Measurements from ENCODE around the gene RIN2. TPM values are rescaled to one million over a fixed set of nuclear protein-coding genes. Genes with fewer than 3 reads are reported as not detected.

RIN2 gene
- total RNA-seq, 2 donors from 2014 or later = 82.0 to 105 TPM

DNA sequence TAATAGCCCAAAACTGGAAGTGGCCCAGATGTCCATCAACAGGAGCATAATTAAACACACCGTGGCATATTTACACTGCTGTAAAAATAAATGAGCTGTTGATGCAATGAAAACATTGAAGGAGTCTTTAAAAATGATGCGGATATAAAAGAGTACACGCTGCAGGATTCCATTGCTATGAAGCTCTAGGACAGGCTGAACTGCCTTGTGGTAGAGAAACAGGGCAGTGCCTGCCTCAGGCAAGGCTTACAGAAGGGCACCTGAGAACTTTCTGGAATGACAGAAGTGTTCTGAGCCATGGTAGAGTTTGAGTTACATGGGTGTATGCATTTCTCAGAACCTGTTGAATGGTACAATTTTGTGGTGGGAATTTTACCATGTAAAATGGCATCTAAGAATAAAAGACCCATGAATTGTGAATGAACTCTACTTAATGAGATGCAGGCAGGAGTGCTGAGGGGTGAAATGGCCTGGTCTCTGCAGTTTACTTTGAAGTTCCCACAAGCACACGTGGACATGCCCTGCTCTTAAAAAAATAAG, 45.3 kb upstream of the RIN2 start:
- no peaks in the 10 kb centered on the region for H3K36me3 ChIP-seq
- TF ChIP-seq, protein P1, sequence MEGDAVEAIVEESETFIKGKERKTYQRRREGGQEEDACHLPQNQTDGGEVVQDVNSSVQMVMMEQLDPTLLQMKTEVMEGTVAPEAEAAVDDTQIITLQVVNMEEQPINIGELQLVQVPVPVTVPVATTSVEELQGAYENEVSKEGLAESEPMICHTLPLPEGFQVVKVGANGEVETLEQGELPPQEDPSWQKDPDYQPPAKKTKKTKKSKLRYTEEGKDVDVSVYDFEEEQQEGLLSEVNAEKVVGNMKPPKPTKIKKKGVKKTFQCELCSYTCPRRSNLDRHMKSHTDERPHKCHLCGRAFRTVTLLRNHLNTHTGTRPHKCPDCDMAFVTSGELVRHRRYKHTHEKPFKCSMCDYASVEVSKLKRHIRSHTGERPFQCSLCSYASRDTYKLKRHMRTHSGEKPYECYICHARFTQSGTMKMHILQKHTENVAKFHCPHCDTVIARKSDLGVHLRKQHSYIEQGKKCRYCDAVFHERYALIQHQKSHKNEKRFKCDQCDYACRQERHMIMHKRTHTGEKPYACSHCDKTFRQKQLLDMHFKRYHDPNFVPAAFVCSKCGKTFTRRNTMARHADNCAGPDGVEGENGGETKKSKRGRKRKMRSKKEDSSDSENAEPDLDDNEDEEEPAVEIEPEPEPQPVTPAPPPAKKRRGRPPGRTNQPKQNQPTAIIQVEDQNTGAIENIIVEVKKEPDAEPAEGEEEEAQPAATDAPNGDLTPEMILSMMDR (IDR thresholded peaks at IDR 0.05) = no peak
- no peak overlapping the region for H3K4me3 ChIP-seq
- H3K9ac ChIP-seq (ENCODE audit: low read depth in 2 of 2, low read length in 2 of 2) = no peak overlapping the region
- intact Hi-C loops (cut with DNase I) = no loop called here
- no peak for DNase-seq
- H3K27ac ChIP-seq = no peak overlapping the region
- H3K9me3 ChIP-seq = no peaks in the 10 kb centered on the region
- peaks cover 9% of the 10 kb centered on the region for H3K4me1 ChIP-seq
- H3K27me3 ChIP-seq = no peaks in the 10 kb centered on the region

DNA sequence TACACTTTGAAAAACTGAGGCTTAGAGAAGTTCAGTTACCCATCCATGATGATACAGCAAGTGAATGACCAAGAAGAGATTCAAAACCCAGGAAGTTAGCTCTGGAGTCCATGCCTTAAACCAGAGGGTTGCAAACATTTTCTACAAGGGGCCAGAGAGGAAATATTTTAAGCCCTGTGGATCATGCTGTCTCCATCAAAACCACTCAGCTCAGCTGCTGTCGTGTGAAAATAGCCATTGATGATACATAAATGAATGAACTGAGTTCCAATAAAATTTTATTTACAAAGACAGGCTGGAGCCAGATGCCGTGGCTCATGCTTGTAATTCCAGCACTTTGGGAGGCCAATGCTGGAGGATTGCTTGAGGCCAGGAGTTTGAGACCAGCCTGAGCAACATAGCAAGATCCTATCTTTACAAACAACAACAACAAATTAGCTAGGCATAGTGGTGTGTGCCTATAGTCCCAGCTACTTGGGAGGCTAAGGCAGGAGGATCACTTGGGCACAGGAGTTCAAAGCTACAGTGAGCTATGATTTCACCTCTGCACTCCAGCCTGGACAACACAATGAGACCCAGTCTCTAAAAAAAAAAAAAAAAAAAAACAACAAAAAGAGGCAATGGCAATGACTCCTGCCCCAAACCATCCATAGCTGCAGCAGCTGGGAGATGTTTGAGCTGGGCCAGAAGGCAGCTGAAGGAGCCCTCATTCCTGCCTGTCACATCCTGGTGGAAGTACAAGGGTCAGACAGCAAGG, 44.1 kb upstream of the RIN2 start:
- H3K27ac ChIP-seq = peak overlapping the region; percentile 33

DNA sequence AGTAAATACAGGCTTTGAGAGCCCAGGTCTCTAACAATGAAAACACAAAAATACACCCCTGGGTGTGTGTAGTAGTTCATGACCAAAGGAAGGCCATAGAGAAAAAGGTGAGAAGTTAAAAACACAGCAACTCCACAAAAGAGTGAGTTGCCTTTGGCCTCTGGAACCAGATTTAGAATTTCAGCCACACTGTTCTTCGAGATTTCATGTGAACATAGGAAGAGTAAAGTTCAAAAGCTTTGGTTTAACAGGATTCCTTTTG, 43.5 kb upstream of the RIN2 start:
- TF ChIP-seq, protein P1 (IDR thresholded peaks at IDR 0.05) = no peak
- H3K4me1 ChIP-seq = peaks cover 8% of the 10 kb centered on the region
- no peaks in the 10 kb centered on the region for H3K36me3 ChIP-seq
- no peak overlapping the region for H3K4me3 ChIP-seq
- no peak overlapping the region for H3K9ac ChIP-seq (ENCODE audit: low read depth in 2 of 2, low read length in 2 of 2)
- H3K27me3 ChIP-seq = no peaks in the 10 kb centered on the region
- peak overlapping the region; percentile 33 for H3K27ac ChIP-seq
- H3K9me3 ChIP-seq = no peaks in the 10 kb centered on the region
- no peak for DNase-seq
- intact Hi-C loops (cut with DNase I) = no loop called here

More for the DNA sequence above, 44.1 kb upstream of the RIN2 start:
- no peaks in the 10 kb centered on the region for H3K27me3 ChIP-seq
- H3K4me3 ChIP-seq = no peak overlapping the region
- peaks cover 9% of the 10 kb centered on the region for H3K4me1 ChIP-seq
- no peaks in the 10 kb centered on the region for H3K36me3 ChIP-seq
- H3K9me3 ChIP-seq = no peaks in the 10 kb centered on the region
- DNase-seq = peak; percentile 66
- TF ChIP-seq, protein P1 (IDR thresholded peaks at IDR 0.05) = no peak
- intact Hi-C loops (cut with DNase I) = no loop called here
- H3K9ac ChIP-seq (ENCODE audit: low read depth in 2 of 2, low read length in 2 of 2) = no peak overlapping the region

DNA sequence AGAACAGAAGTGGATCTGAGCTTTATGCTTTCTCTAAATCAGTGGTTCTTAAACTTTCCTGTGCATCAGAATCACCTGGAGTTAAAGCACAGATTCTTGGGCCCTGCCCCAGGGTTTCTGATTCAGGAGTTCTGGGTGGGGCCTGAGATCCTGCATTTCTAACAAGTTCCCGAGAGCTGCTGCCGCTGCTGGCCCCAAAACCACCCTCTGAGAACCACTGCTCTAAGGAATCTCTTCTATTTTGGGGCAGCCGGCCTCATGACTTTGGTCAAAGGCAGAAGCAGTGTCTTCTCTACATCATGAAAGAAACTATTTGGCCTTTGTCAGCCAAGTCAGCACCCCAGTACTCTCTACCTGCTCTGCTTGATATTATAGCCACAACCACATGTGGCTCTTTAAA, 42.1 kb upstream of the RIN2 start:
- TF ChIP-seq, protein P1 (IDR thresholded peaks at IDR 0.05) = no peak
- no peaks in the 10 kb centered on the region for H3K4me1 ChIP-seq
- intact Hi-C loops (cut with DNase I) = no loop called here

DNA sequence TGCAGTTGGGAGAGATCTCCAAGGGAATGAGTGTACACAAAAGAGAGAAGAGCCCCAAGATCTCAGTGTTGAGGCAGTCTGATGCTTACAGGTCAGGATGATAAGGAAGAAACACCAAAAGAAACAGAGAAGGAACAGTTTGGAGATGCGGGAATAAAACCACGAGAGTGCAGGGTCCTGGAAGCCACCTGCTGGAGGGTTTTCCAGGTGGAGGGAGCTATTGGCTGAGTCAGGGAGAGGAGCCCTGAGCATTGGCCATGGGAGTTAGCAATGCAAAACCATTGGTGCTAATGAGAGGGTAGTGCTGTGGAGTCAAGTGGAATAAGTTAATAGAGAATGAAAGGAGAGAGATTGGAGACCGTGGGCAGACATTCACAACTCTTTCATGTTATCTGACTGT, 39.2 kb upstream of the RIN2 start:
- intact Hi-C loops (cut with DNase I) = no loop called here
- Histone ChIP-seq H3K4me1 (no peaks in the 10 kb centered on the region), H3K4me3 (no peak overlapping the region), H3K9me3 (no peaks in the 10 kb centered on the region), H3K27ac (no peak overlapping the region), H3K9ac (ENCODE audit: low read depth in 2 of 2, low read length in 2 of 2) (no peak overlapping the region), H3K27me3 (no peaks in the 10 kb centered on the region), H3K36me3 (no peaks in the 10 kb centered on the region)
- TF ChIP-seq, protein P1 (IDR thresholded peaks at IDR 0.05) = no peak
- DNase-seq = no peak

More for the DNA sequence above, 42.1 kb upstream of the RIN2 start:
- no peak overlapping the region for H3K4me3 ChIP-seq
- no peak for DNase-seq
- H3K9me3 ChIP-seq = no peaks in the 10 kb centered on the region
- no peaks in the 10 kb centered on the region for H3K36me3 ChIP-seq
- H3K9ac ChIP-seq (ENCODE audit: low read depth in 2 of 2, low read length in 2 of 2) = no peak overlapping the region
- H3K27me3 ChIP-seq = no peaks in the 10 kb centered on the region
- no peak overlapping the region for H3K27ac ChIP-seq
